ENCODE data around the gene IL6ST. TPM values are rescaled to one million over a fixed set of nuclear protein-coding genes. Genes with fewer than 3 reads are reported as not detected.

The IL6ST gene
- total RNA-seq, 1 experiment from 2014 or later = 60.2 TPM

DNA sequence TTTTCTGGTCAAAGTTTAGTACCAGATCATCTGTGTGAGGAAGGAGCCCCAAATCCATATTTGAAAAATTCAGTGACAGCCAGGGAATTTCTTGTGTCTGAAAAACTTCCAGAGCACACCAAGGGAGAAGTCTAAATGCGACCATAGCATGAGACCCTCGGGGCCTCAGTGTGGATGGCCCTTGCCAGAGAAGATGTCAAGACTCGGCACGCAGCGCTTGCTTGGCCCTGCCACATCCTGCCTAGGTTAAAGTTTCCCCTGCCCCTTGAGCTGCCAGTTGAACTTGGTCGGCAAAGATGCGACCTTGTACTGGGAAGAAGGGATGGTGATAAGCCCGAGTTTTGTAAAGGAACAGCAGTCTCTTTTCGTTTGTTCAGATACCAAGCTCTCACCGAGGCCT lies 77.8 kb downstream of the IL6ST start:
- H3K9me2 ChIP-seq (ENCODE audit: insufficient read depth) = no peaks in the 10 kb centered on the region
- no peak overlapping the region for H2AFZ ChIP-seq
- no peaks in the 10 kb centered on the region for H4K20me1 ChIP-seq (ENCODE audit: insufficient read depth)
- H3K27ac ChIP-seq = no peak overlapping the region
- no peaks in the 10 kb centered on the region for H3K27me3 ChIP-seq (ENCODE audit: insufficient read depth, low read depth)
- H3F3A ChIP-seq (ENCODE audit: insufficient read depth, low read depth) = no peaks in the 10 kb centered on the region
- no peak for TF ChIP-seq EZH2 (IDR thresholded peaks at IDR 0.05; ENCODE audit: low read depth)
- TF ChIP-seq, protein P1, sequence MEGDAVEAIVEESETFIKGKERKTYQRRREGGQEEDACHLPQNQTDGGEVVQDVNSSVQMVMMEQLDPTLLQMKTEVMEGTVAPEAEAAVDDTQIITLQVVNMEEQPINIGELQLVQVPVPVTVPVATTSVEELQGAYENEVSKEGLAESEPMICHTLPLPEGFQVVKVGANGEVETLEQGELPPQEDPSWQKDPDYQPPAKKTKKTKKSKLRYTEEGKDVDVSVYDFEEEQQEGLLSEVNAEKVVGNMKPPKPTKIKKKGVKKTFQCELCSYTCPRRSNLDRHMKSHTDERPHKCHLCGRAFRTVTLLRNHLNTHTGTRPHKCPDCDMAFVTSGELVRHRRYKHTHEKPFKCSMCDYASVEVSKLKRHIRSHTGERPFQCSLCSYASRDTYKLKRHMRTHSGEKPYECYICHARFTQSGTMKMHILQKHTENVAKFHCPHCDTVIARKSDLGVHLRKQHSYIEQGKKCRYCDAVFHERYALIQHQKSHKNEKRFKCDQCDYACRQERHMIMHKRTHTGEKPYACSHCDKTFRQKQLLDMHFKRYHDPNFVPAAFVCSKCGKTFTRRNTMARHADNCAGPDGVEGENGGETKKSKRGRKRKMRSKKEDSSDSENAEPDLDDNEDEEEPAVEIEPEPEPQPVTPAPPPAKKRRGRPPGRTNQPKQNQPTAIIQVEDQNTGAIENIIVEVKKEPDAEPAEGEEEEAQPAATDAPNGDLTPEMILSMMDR (conservative IDR thresholded peaks at IDR 0.05) = no peak
- no peaks in the 10 kb centered on the region for H3K9me3 ChIP-seq (ENCODE audit: insufficient read depth, low read depth)
- H3K36me3 ChIP-seq (ENCODE audit: low read depth) = no peaks in the 10 kb centered on the region
- H3K79me2 ChIP-seq (ENCODE audit: low read depth) = no peaks in the 10 kb centered on the region
- BruUV-seq (replicated peaks) = no TSS peak
- ChIA-PET CTCF (no interaction called here), POLR2A (ENCODE audit: unreplicated experiment) (no interaction called here)
- intact Hi-C loops (cut with micrococcal nuclease; ENCODE audit: unreplicated experiment) = no loop called here
- peaks cover 4% of the 10 kb centered on the region; the same call in 1 of the 2 replicates for H3K4me1 ChIP-seq (replicated peaks; ENCODE audit: insufficient read depth)
- DNase-seq = no peak
- H3K4me2 ChIP-seq = no peak overlapping the region
- H3K4me3 ChIP-seq = no peak overlapping the region

DNA sequence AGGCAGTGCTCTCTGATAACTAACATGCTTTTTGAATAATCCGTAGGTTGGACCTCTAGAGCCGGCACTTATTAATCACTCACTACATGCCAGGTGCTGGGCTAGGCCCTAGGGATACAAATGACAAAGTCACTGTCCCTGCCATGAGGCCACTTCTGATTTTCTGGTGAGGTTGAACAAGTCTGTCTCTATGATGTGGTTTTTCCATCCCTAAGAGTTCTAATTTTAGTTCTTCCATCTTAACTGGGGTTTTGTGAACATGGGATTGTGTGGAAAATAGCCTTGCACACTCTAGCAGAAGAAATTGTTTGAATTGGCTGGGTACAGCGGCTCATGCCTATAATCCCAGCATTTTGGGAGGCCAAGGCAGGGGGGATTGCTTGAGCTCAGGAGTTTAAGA lies 79.0 kb downstream of the IL6ST start:
- no TSS peak for BruUV-seq (replicated peaks)
- intact Hi-C loops (cut with micrococcal nuclease; ENCODE audit: unreplicated experiment) = no loop called here
- no peak overlapping the region for H3K27ac ChIP-seq
- no peaks in the 10 kb centered on the region for H3K79me2 ChIP-seq (ENCODE audit: low read depth)
- H2AFZ ChIP-seq = no peak overlapping the region
- no peak overlapping the region for H3K4me2 ChIP-seq
- H3K27me3 ChIP-seq (ENCODE audit: insufficient read depth, low read depth) = no peaks in the 10 kb centered on the region
- peaks cover 11% of the 10 kb centered on the region; the same call in 1 of the 2 replicates for H3K4me1 ChIP-seq (replicated peaks; ENCODE audit: insufficient read depth)
- no peaks in the 10 kb centered on the region for H3K36me3 ChIP-seq (ENCODE audit: low read depth)
- H3K4me3 ChIP-seq = no peak overlapping the region
- no peaks in the 10 kb centered on the region for H4K20me1 ChIP-seq (ENCODE audit: insufficient read depth)
- no peaks in the 10 kb centered on the region for H3F3A ChIP-seq (ENCODE audit: insufficient read depth, low read depth)
- no peaks in the 10 kb centered on the region for H3K9me3 ChIP-seq (ENCODE audit: insufficient read depth, low read depth)
- TF ChIP-seq, protein P1 (conservative IDR thresholded peaks at IDR 0.05) = no peak
- TF ChIP-seq EZH2 (IDR thresholded peaks at IDR 0.05; ENCODE audit: low read depth) = no peak
- no peaks in the 10 kb centered on the region for H3K9me2 ChIP-seq (ENCODE audit: insufficient read depth)
- DNase-seq = no peak
- ChIA-PET POLR2A (ENCODE audit: unreplicated experiment) (no interaction called here), CTCF (interaction anchor here (0.6 kb wide), 1 partner anchor 332 kb away, joined by 3 read pairs; no protein-coding TSS in a partner anchor)

DNA sequence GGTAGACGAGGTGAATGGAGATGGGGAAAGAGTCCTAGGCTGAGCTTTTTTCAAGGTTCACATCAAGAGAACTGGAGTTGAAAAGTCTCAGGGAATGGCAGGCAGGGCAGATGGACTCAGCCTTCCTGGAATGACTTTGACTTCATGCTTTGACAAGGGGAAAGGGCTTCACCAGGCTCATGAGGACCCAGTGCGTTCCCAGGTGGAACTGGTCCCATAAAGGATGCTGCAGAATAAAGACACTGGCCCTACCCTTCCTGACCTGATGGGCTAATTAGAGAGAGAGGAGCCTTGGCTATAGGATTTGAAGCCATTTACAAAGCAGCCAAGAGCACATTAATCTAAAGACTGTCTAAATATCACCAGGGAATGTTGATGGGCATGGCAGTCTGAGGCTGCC lies 79.8 kb downstream of the IL6ST start:
- Histone ChIP-seq H3K27ac (no peak overlapping the region), H4K20me1 (ENCODE audit: insufficient read depth) (no peaks in the 10 kb centered on the region), H3K4me1 (replicated peaks; ENCODE audit: insufficient read depth) (peaks cover 11% of the 10 kb centered on the region; the same call in 1 of the 2 replicates), H3K79me2 (ENCODE audit: low read depth) (no peaks in the 10 kb centered on the region), H3K27me3 (ENCODE audit: insufficient read depth, low read depth) (no peaks in the 10 kb centered on the region), H3K9me2 (ENCODE audit: insufficient read depth) (no peaks in the 10 kb centered on the region), H3K4me3 (no peak overlapping the region), H3K36me3 (ENCODE audit: low read depth) (no peaks in the 10 kb centered on the region), H2AFZ (no peak overlapping the region), H3K4me2 (no peak overlapping the region), H3F3A (ENCODE audit: insufficient read depth, low read depth) (no peaks in the 10 kb centered on the region), H3K9me3 (ENCODE audit: insufficient read depth, low read depth) (no peaks in the 10 kb centered on the region)
- intact Hi-C loops (cut with micrococcal nuclease; ENCODE audit: unreplicated experiment) = no loop called here
- DNase-seq = no peak
- ChIA-PET POLR2A (ENCODE audit: unreplicated experiment) (no interaction called here), CTCF (no interaction called here)
- TF ChIP-seq, protein P1 (conservative IDR thresholded peaks at IDR 0.05) = no peak
- TF ChIP-seq EZH2 (IDR thresholded peaks at IDR 0.05; ENCODE audit: low read depth) = no peak
- no TSS peak for BruUV-seq (replicated peaks)

Measured in PC-9 (cell line).